Measurements from ENCODE around the gene ZMYND11.

GRCh38 chr10:104416-104815 lies 30.8 kb upstream of the ZMYND11 start:
- TF ChIP-seq POLR2A (IDR thresholded peaks at IDR 0.05) (no peak), CTCF (IDR thresholded peaks at IDR 0.05 in 8 of 11, conservative IDR thresholded peaks at IDR 0.05 in 3 of 11) (no peak)
